ENCODE measurements around the gene SLX4IP.

Gene SLX4IP

DNA sequence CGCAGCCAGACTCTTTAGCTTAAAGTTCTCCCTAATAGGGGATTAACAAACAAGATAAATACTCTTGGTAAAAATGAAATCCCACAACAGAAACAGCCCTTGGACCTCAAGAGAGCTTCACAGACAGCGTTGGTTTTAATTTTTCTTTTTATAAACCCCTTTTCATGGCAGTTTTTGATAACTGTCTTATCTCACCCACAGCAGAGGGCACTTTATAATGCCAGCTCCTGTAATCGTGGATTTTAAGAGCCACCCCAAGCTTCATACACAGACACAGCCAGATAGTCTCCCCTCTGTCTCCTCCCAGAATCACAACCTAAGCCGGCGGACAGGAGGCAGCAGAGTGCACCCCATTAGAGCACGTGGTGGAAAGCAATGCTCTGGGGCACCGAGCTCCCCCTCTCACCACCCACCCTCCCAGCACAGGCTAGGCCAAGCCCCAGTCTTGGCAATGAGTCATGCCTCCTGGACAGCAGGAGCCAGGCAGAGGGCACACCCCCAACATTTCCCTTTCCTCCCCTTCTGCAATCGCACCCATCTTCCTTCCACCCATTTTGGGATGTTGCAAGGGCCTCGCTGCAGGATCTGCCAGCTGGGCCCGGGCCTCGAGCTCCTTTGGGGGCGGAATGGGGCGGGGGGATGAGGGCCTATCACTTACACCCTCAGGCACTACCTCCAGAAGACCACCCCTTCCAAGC lies 236.3 kb downstream of the SLX4IP start (continued):
- TF ChIP-seq, protein P1, sequence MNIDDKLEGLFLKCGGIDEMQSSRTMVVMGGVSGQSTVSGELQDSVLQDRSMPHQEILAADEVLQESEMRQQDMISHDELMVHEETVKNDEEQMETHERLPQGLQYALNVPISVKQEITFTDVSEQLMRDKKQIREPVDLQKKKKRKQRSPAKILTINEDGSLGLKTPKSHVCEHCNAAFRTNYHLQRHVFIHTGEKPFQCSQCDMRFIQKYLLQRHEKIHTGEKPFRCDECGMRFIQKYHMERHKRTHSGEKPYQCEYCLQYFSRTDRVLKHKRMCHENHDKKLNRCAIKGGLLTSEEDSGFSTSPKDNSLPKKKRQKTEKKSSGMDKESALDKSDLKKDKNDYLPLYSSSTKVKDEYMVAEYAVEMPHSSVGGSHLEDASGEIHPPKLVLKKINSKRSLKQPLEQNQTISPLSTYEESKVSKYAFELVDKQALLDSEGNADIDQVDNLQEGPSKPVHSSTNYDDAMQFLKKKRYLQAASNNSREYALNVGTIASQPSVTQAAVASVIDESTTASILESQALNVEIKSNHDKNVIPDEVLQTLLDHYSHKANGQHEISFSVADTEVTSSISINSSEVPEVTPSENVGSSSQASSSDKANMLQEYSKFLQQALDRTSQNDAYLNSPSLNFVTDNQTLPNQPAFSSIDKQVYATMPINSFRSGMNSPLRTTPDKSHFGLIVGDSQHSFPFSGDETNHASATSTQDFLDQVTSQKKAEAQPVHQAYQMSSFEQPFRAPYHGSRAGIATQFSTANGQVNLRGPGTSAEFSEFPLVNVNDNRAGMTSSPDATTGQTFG (tag by site-specific recombination; IDR thresholded peaks at IDR 0.05; ENCODE audit: borderline replicate concordance): no peak
- TF ChIP-seq ZNF560 (tag by site-specific recombination; IDR thresholded peaks at IDR 0.05; ENCODE audit: borderline replicate concordance) (no peak), ZNF335 (tag by site-specific recombination; conservative IDR thresholded peaks at IDR 0.05) (no peak; the same call in 1 of the 2 replicates), ZNF138 (tag by site-specific recombination; IDR thresholded peaks at IDR 0.05; ENCODE audit: borderline replicate concordance) (no peak), ZNF514 (tag by site-specific recombination; IDR thresholded peaks at IDR 0.05) (no peak), ZBTB8A (tag by site-specific recombination; IDR thresholded peaks at IDR 0.05) (peak; percentile 78), ZNF629 (tag by site-specific recombination; IDR thresholded peaks at IDR 0.05) (no peak), ZNF521 (tag by site-specific recombination; IDR thresholded peaks at IDR 0.05) (no peak), ZNF654 (tag by site-specific recombination; IDR thresholded peaks at IDR 0.05; ENCODE audit: low read depth) (no peak), ZNF660 (tag by site-specific recombination; IDR thresholded peaks at IDR 0.05) (no peak), ZNF366 (tag by site-specific recombination; conservative IDR thresholded peaks at IDR 0.05) (0 out of 2 replicates have a peak, but pooled peaks have one; percentile 37), ZNF211 (tag by site-specific recombination; IDR thresholded peaks at IDR 0.05; ENCODE audit: low read depth) (no peak), KLF1 (tag by site-specific recombination; IDR thresholded peaks at IDR 0.05) (peak; percentile 42; the same call in 1 of the 2 replicates), ZNF140 (tag by site-specific recombination; IDR thresholded peaks at IDR 0.05) (no peak), ZNF391 (tag by site-specific recombination; IDR thresholded peaks at IDR 0.05; ENCODE audit: borderline replicate concordance, low read depth) (no peak), ZNF23 (tag by site-specific recombination; IDR thresholded peaks at IDR 0.05; ENCODE audit: borderline replicate concordance) (no peak), ZNF16 (tag by site-specific recombination; IDR thresholded peaks at IDR 0.05; ENCODE audit: low read depth) (no peak), BCL11B (tag by site-specific recombination; IDR thresholded peaks at IDR 0.05; ENCODE audit: low read depth) (no peak), ZNF624 (tag by site-specific recombination; IDR thresholded peaks at IDR 0.05) (no peak), REPIN1 (tag by site-specific recombination; IDR thresholded peaks at IDR 0.05; ENCODE audit: low read depth) (no peak), YY2 (tag by site-specific recombination; IDR thresholded peaks at IDR 0.05) (no peak), ZNF785 (tag by site-specific recombination; IDR thresholded peaks at IDR 0.05) (no peak), ZNF585B (tag by site-specific recombination; IDR thresholded peaks at IDR 0.05) (no peak), MYNN (tag by site-specific recombination; IDR thresholded peaks at IDR 0.05; ENCODE audit: borderline replicate concordance) (no peak), ZFP3 (tag by site-specific recombination; IDR thresholded peaks at IDR 0.05; ENCODE audit: low read depth) (no peak)
- TF ChIP-seq, protein P2, sequence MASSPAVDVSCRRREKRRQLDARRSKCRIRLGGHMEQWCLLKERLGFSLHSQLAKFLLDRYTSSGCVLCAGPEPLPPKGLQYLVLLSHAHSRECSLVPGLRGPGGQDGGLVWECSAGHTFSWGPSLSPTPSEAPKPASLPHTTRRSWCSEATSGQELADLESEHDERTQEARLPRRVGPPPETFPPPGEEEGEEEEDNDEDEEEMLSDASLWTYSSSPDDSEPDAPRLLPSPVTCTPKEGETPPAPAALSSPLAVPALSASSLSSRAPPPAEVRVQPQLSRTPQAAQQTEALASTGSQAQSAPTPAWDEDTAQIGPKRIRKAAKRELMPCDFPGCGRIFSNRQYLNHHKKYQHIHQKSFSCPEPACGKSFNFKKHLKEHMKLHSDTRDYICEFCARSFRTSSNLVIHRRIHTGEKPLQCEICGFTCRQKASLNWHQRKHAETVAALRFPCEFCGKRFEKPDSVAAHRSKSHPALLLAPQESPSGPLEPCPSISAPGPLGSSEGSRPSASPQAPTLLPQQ (tag by site-specific recombination; IDR thresholded peaks at IDR 0.05): no peak
- TF ChIP-seq, protein P3, sequence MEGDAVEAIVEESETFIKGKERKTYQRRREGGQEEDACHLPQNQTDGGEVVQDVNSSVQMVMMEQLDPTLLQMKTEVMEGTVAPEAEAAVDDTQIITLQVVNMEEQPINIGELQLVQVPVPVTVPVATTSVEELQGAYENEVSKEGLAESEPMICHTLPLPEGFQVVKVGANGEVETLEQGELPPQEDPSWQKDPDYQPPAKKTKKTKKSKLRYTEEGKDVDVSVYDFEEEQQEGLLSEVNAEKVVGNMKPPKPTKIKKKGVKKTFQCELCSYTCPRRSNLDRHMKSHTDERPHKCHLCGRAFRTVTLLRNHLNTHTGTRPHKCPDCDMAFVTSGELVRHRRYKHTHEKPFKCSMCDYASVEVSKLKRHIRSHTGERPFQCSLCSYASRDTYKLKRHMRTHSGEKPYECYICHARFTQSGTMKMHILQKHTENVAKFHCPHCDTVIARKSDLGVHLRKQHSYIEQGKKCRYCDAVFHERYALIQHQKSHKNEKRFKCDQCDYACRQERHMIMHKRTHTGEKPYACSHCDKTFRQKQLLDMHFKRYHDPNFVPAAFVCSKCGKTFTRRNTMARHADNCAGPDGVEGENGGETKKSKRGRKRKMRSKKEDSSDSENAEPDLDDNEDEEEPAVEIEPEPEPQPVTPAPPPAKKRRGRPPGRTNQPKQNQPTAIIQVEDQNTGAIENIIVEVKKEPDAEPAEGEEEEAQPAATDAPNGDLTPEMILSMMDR (tag by site-specific recombination; IDR thresholded peaks at IDR 0.05): peak; percentile 65
- TF ChIP-seq, protein P4, sequence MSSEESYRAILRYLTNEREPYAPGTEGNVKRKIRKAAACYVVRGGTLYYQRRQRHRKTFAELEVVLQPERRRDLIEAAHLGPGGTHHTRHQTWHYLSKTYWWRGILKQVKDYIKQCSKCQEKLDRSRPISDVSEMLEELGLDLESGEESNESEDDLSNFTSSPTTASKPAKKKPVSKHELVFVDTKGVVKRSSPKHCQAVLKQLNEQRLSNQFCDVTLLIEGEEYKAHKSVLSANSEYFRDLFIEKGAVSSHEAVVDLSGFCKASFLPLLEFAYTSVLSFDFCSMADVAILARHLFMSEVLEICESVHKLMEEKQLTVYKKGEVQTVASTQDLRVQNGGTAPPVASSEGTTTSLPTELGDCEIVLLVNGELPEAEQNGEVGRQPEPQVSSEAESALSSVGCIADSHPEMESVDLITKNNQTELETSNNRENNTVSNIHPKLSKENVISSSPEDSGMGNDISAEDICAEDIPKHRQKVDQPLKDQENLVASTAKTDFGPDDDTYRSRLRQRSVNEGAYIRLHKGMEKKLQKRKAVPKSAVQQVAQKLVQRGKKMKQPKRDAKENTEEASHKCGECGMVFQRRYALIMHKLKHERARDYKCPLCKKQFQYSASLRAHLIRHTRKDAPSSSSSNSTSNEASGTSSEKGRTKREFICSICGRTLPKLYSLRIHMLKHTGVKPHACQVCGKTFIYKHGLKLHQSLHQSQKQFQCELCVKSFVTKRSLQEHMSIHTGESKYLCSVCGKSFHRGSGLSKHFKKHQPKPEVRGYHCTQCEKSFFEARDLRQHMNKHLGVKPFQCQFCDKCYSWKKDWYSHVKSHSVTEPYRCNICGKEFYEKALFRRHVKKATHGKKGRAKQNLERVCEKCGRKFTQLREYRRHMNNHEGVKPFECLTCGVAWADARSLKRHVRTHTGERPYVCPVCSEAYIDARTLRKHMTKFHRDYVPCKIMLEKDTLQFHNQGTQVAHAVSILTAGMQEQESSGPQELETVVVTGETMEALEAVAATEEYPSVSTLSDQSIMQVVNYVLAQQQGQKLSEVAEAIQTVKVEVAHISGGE (tag by site-specific recombination; conservative IDR thresholded peaks at IDR 0.05; ENCODE audit: low read depth): no peak
- TF ChIP-seq, protein P5, sequence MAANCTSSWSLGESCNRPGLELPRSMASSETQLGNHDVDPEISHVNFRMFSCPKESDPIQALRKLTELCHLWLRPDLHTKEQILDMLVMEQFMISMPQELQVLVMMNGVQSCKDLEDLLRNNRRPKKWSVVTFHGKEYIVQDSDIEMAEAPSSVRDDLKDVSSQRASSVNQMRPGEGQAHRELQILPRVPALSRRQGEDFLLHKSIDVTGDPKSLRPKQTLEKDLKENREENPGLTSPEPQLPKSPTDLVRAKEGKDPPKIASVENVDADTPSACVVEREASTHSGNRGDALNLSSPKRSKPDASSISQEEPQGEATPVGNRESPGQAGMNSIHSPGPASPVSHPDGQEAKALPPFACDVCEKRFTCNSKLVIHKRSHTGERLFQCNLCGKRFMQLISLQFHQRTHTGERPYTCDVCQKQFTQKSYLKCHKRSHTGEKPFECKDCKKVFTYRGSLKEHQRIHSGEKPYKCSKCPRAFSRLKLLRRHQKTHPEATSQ (tag by site-specific recombination; IDR thresholded peaks at IDR 0.05): no peak

Measured in HEK293 (cell line).